ENCODE measurements around the gene ATN1.

ATN1 gene

GRCh38 chr12:6916426-6917200, 11.1 kb upstream of the ATN1 start:
- H3K4me3 ChIP-seq (ENCODE audit: control insufficient read depth, low read depth, low read length): no peak overlapping the region
- TF ChIP-seq, protein P1, sequence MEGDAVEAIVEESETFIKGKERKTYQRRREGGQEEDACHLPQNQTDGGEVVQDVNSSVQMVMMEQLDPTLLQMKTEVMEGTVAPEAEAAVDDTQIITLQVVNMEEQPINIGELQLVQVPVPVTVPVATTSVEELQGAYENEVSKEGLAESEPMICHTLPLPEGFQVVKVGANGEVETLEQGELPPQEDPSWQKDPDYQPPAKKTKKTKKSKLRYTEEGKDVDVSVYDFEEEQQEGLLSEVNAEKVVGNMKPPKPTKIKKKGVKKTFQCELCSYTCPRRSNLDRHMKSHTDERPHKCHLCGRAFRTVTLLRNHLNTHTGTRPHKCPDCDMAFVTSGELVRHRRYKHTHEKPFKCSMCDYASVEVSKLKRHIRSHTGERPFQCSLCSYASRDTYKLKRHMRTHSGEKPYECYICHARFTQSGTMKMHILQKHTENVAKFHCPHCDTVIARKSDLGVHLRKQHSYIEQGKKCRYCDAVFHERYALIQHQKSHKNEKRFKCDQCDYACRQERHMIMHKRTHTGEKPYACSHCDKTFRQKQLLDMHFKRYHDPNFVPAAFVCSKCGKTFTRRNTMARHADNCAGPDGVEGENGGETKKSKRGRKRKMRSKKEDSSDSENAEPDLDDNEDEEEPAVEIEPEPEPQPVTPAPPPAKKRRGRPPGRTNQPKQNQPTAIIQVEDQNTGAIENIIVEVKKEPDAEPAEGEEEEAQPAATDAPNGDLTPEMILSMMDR (IDR thresholded peaks at IDR 0.05; ENCODE audit: control insufficient read depth, insufficient read depth, low read depth, low read length, missing control alignments): no peak
- DNase-seq (ENCODE audit: low read depth): no peak

- TF ChIP-seq, protein P1 (IDR thresholded peaks at IDR 0.05; ENCODE audit: control insufficient read depth, insufficient read depth, low read depth, low read length, missing control alignments): no peak
Measured at GRCh38 chr12:6917491-6918231, 10.1 kb upstream of the ATN1 start.

DNA sequence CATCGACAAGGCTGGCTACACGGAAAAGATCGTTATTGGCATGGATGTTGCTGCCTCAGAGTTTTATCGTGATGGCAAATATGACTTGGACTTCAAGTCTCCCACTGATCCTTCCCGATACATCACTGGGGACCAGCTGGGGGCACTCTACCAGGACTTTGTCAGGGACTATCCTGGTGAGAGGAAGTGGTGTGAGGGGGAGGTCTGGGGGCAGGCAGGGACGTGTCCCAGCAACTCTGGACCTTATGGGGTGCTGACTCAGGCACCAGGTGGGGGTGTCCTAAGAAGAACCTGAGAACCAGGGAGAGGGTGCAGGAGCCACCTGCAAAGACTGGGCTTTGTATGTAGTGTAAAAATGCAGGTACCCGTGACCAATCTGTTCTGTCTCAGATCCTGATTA, 8.2 kb upstream of the ATN1 start:
- no peak overlapping the region for H3K4me3 ChIP-seq (ENCODE audit: control insufficient read depth, low read depth, low read length)
- TF ChIP-seq, protein P1 (IDR thresholded peaks at IDR 0.05; ENCODE audit: control insufficient read depth, insufficient read depth, low read depth, low read length, missing control alignments): no peak
- DNase-seq (ENCODE audit: low read depth): no peak

More at GRCh38 chr12:6917491-6918231, 10.1 kb upstream of the ATN1 start:
- no peak for DNase-seq (ENCODE audit: low read depth)
- H3K4me3 ChIP-seq (ENCODE audit: control insufficient read depth, low read depth, low read length): no peak overlapping the region

DNA sequence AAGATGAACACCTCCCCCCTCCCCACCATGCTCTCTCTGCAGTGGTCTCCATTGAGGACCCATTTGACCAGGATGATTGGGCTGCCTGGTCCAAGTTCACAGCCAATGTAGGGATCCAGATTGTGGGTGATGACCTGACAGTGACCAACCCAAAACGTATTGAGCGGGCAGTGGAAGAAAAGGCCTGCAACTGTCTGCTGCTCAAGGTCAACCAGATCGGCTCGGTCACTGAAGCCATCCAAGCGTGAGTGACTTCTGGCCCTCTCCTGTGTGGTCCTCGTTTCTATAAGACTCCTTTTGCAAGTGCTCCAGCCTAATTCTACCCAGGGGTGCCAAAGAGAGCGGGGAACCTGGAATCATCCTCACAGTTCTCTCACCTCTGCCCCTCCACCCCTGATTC, 6.2 kb upstream of the ATN1 start:
- no peak overlapping the region for H3K4me3 ChIP-seq (ENCODE audit: control insufficient read depth, low read depth, low read length)
- no peak for DNase-seq (ENCODE audit: low read depth)
- TF ChIP-seq, protein P1 (IDR thresholded peaks at IDR 0.05; ENCODE audit: control insufficient read depth, insufficient read depth, low read depth, low read length, missing control alignments): no peak

DNA sequence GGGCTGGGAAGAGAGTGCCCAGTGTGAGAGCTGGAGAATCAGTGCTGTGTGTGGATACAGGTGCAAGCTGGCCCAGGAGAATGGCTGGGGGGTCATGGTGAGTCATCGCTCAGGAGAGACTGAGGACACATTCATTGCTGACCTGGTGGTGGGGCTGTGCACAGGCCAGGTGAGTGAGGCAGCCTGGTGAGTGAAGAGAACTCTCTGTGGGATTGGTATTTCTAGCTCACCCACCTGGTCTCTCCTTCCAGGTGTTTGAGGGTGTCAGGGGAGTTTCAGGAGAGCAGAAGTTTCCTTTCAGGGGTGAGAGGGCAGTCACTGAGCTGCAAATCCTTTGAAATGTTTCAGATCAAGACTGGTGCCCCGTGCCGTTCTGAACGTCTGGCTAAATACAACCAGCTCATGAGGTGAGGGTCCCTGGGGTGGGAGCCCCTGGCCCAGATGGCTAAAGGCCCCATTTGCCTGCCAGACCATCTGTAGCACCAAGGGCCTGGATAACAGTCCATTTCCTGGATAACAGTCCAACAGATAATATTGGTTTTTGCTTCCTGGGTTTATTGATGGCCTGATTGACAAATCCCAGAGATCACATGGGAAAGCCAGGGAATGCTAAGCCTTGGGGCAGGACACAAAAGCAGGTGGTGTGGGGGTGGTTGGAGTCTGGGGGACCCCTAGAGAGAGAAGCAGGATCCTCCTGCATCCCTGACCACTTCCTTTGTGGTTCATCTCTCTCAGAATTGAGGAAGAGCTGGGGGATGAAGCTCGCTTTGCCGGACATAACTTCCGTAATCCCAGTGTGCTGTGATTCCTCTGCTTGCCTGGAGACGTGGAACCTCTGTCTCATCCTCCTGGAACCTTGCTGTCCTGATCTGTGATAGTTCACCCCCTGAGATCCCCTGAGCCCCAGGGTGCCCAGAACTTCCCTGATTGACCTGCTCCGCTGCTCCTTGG, 5.5 kb upstream of the ATN1 start:
- no peak overlapping the region for H3K4me3 ChIP-seq (ENCODE audit: control insufficient read depth, low read depth, low read length)
- TF ChIP-seq, protein P1 (IDR thresholded peaks at IDR 0.05; ENCODE audit: control insufficient read depth, insufficient read depth, low read depth, low read length, missing control alignments): no peak
- DNase-seq (ENCODE audit: low read depth): no peak
